SK-N-SH treated with all-trans-retinoic acid at 6 μM for 48 hours (cell line): ENCODE results near the gene PCBD1.

Experiments used
- ATAC-seq: fragments of 200-7000 bp; cut with Tn5 transposase; 3 replicates; pipeline ENCODE4 v1.9.1; 2020; ENCODE audit warnings: mild to moderate bottlenecking, moderate library complexity
- ARNTL ChIP-seq: fragments of 450-650 bp; formaldehyde crosslinking; IDR thresholded peaks from 2 replicates; pipeline ENCODE4 v1.5.0; 2020; ENCODE audit warnings: low read depth, mild to moderate bottlenecking, moderate library complexity, borderline replicate concordance
- BACH2 ChIP-seq: fragments of 250-450 bp; sonication (Bioruptor Pico); IDR thresholded peaks from 2 replicates; pipeline ENCODE4 v1.9.0; 2021; ENCODE audit warnings: mild to moderate bottlenecking, borderline replicate concordance
- CSDC2 ChIP-seq: fragments of 250-450 bp; sonication (Bioruptor Pico); IDR thresholded peaks from 2 replicates; pipeline ENCODE4 v1.5.0; 2020; ENCODE audit warnings: mild to moderate bottlenecking, moderate library complexity
- CSRNP3 ChIP-seq: fragments of 250-450 bp; sonication (Bioruptor Pico); IDR thresholded peaks from 2 replicates; pipeline ENCODE4 v1.5.1; 2021; ENCODE audit warnings: mild to moderate bottlenecking, moderate library complexity
- ESRRG ChIP-seq: fragments of 250-450 bp; sonication (Bioruptor Pico); IDR thresholded peaks from 2 replicates; pipeline ENCODE4 v1.6.1; 2021; ENCODE audit warnings: mild to moderate bottlenecking
- GLIS3 ChIP-seq: fragments of 250-450 bp; sonication (Bioruptor Pico); IDR thresholded peaks from 2 replicates; pipeline ENCODE4 v1.5.0; 2020; ENCODE audit warnings: mild to moderate bottlenecking, moderate library complexity
- ISL1 ChIP-seq: fragments of 250-450 bp; sonication (Bioruptor Pico); IDR thresholded peaks from 2 replicates; pipeline ENCODE4 v2.1.2; 2022; ENCODE audit warnings: mild to moderate bottlenecking, moderate library complexity
- OSR1 ChIP-seq: fragments of 250-450 bp; sonication (Bioruptor Pico); IDR thresholded peaks from 2 replicates; pipeline ENCODE4 v1.8.0; 2022; ENCODE audit warnings: moderate library complexity, mild to moderate bottlenecking, inconsistent platforms
- PATZ1 ChIP-seq: fragments of 250-450 bp; sonication (Bioruptor Pico); IDR thresholded peaks from 2 replicates; pipeline ENCODE4 v1.8.0; 2020; ENCODE audit warnings: mild to moderate bottlenecking, moderate library complexity, borderline replicate concordance
- PPARA ChIP-seq: fragments of 250-450 bp; sonication (Bioruptor Pico); IDR thresholded peaks from 2 replicates; pipeline ENCODE4 v1.5.0; 2020; ENCODE audit warnings: mild to moderate bottlenecking, borderline replicate concordance
- RARB ChIP-seq: fragments of 250-450 bp; sonication (Bioruptor Pico); IDR thresholded peaks from 2 replicates; pipeline ENCODE4 v1.8.0; 2021; ENCODE audit warnings: mild to moderate bottlenecking, moderate library complexity
- SNAI2 ChIP-seq: fragments of 250-450 bp; sonication (Bioruptor Pico); IDR thresholded peaks from 2 replicates; pipeline ENCODE4 v1.5.0; 2020; ENCODE audit warnings: mild to moderate bottlenecking, moderate library complexity
- TCF4 ChIP-seq: fragments of 250-450 bp; sonication (Bioruptor Pico); IDR thresholded peaks from 2 replicates; pipeline ENCODE4 v1.8.0; 2021; ENCODE audit warnings: mild to moderate bottlenecking, moderate library complexity, borderline replicate concordance
- TOX ChIP-seq: fragments of 250-450 bp; sonication (Bioruptor Pico); IDR thresholded peaks from 2 replicates; pipeline ENCODE4 v1.8.0; 2021; ENCODE audit warnings: mild to moderate bottlenecking, moderate library complexity, borderline replicate concordance
- TSHZ2 ChIP-seq: fragments of 250-450 bp; sonication (Bioruptor Pico); IDR thresholded peaks from 2 replicates; pipeline ENCODE4 v1.5.0; 2020; ENCODE audit warnings: mild to moderate bottlenecking, moderate library complexity
- ZC3H10 ChIP-seq: fragments of 250-450 bp; sonication (Bioruptor Pico); IDR thresholded peaks from 2 replicates; pipeline ENCODE4 v1.5.1; 2021; ENCODE audit warnings: mild to moderate bottlenecking, moderate library complexity
- ZFP3 ChIP-seq: fragments of 250-450 bp; sonication (Bioruptor Pico); IDR thresholded peaks from 2 replicates; pipeline ENCODE4 v1.5.0; 2020; ENCODE audit warnings: mild to moderate bottlenecking, moderate library complexity
- ZNF565 ChIP-seq: fragments of 450-650 bp; formaldehyde crosslinking; conservative IDR thresholded peaks from 2 replicates; pipeline ENCODE4 v1.5.0; 2020; ENCODE audit warnings: low read depth, mild to moderate bottlenecking, moderate library complexity
- ZNF70 ChIP-seq: fragments of 450-650 bp; formaldehyde crosslinking; IDR thresholded peaks from 2 replicates; pipeline ENCODE4 v1.5.0; 2020; ENCODE audit warnings: mild to moderate bottlenecking, moderate library complexity
- ZNF8 ChIP-seq: fragments of 450-650 bp; formaldehyde crosslinking; IDR thresholded peaks from 2 replicates; pipeline ENCODE4 v1.5.0; 2020; ENCODE audit warnings: mild to moderate bottlenecking, moderate library complexity

The PCBD1 gene

GRCh38 chr10:70884741-70885140 is 3.6 kb downstream of the PCBD1 start (continued):
- TF ChIP-seq PATZ1, result no peak

- ATAC-seq, result peak; percentile 97
- TF ChIP-seq GLIS3 (CRISPR knock-in tag) (no peak), TCF4 (no peak), ISL1 (no peak), TSHZ2 (CRISPR knock-in tag) (no peak), CSRNP3 (CRISPR knock-in tag) (no peak), TOX (no peak), RARB (no peak), OSR1 (CRISPR knock-in tag) (no peak), BACH2 (CRISPR knock-in tag) (no peak), PPARA (CRISPR knock-in tag) (no peak), ZNF565 (no peak)
Measured at GRCh38 chr10:70880077-70880534, 8.3 kb downstream of the PCBD1 start.

GRCh38 chr10:70879207-70879606 is 9.2 kb downstream of the PCBD1 start:
- ATAC-seq, result no peak
- TF ChIP-seq ZFP3 (CRISPR knock-in tag) (no peak), ZNF8 (CRISPR knock-in tag) (no peak), CSDC2 (CRISPR knock-in tag) (no peak), ISL1 (no peak), ARNTL (no peak), GLIS3 (CRISPR knock-in tag) (no peak), ZNF70 (CRISPR knock-in tag) (no peak), ZC3H10 (CRISPR knock-in tag) (no peak), PATZ1 (no peak), SNAI2 (no peak), TOX (no peak), TSHZ2 (CRISPR knock-in tag) (no peak), ZNF565 (no peak)

GRCh38 chr10:70874061-70874460 is 14.3 kb downstream of the PCBD1 start:
- no peak; the same call in 2 of the 3 replicates for ATAC-seq
- TF ChIP-seq ZNF8 (CRISPR knock-in tag) (no peak), ZFP3 (CRISPR knock-in tag) (no peak), ESRRG (CRISPR knock-in tag) (no peak), CSDC2 (CRISPR knock-in tag) (no peak), ZNF70 (CRISPR knock-in tag) (no peak)
